Measurements from ENCODE around the gene ABHD17B. TPM values are rescaled to one million over a fixed set of nuclear protein-coding genes. Genes with fewer than 3 reads are reported as not detected.

ABHD17B gene
- total RNA-seq, 2 experiments from 2014 or later, result 31.0 to 47.7 TPM

DNA sequence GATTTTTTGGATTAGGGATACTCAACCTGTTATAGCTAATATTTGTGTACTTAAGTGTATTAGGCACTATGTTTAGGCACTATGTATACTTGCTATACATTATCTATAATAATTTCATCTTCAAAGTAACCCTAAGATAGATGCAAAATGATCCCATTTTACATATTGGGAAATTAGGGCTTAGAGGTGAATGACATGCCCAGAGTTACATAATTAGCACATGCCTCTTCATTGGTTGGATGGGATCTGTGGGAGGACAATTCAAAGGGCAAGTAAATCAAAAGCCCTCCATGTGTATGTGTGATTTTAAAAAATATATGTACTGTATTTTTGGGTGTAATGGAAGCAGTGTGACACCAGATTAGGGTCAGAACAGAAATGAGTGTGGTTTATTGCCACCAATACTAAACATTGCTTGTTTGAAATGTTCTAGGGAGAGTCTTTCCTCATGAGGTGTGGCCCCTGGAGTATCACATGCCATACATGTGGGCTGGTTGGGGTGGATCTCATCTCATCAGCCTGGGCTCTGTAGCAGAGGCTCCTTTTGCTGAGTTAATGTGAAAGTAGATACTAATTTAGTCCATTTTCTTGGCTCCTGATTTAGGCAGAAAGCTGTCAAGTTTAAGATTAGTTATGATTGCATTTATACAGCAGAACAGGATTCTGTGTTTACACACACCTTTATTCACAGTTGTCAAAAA is 6.0 kb upstream of the ABHD17B start:
- DNase-seq (ENCODE audit: low spot score), result no peak
- Histone ChIP-seq H3K9me3 (ENCODE audit: low read length) (0 out of 2 replicates have a peak, but pooled peaks cover 3% of the 10 kb centered on the region), H4K20me1 (ENCODE audit: insufficient read depth, low read length) (0 out of 2 replicates have a peak, but pooled peaks cover 7% of the 10 kb centered on the region), H3K79me2 (ENCODE audit: insufficient read depth, low read depth, low read length) (peaks cover 77% of the 10 kb centered on the region), H3K4me3 (ENCODE audit: low read depth, low read length, poor library complexity, severe bottlenecking) (no peak overlapping the region), H3K4me1 (ENCODE audit: insufficient read depth, low read length, poor library complexity, severe bottlenecking) (peaks cover 30% of the 10 kb centered on the region), H2AFZ (ENCODE audit: low read length) (no peak overlapping the region), H3K27ac (ENCODE audit: low read depth, low read length, poor library complexity, severe bottlenecking) (no peak overlapping the region), H3K9me2 (ENCODE audit: insufficient read depth, low read length) (no peaks in the 10 kb centered on the region), H3K36me3 (ENCODE audit: insufficient read depth, low read length) (peaks cover 39% of the 10 kb centered on the region), H3K4me2 (ENCODE audit: low read length) (no peak overlapping the region)
- intact Hi-C loops (cut with micrococcal nuclease; ENCODE audit: unreplicated experiment), result no loop called here
- ChIA-PET POLR2A (interaction anchor here (0.5 to 6.2 kb wide), 2 partner anchors 9 to 132 kb away, joined by 3 to 31 read pairs; no protein-coding TSS in a partner anchor), CTCF (ENCODE audit: unreplicated experiment) (no interaction called here)
- BruUV-seq (replicated peaks), result no TSS peak
- TF ChIP-seq, protein P1, sequence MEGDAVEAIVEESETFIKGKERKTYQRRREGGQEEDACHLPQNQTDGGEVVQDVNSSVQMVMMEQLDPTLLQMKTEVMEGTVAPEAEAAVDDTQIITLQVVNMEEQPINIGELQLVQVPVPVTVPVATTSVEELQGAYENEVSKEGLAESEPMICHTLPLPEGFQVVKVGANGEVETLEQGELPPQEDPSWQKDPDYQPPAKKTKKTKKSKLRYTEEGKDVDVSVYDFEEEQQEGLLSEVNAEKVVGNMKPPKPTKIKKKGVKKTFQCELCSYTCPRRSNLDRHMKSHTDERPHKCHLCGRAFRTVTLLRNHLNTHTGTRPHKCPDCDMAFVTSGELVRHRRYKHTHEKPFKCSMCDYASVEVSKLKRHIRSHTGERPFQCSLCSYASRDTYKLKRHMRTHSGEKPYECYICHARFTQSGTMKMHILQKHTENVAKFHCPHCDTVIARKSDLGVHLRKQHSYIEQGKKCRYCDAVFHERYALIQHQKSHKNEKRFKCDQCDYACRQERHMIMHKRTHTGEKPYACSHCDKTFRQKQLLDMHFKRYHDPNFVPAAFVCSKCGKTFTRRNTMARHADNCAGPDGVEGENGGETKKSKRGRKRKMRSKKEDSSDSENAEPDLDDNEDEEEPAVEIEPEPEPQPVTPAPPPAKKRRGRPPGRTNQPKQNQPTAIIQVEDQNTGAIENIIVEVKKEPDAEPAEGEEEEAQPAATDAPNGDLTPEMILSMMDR (conservative IDR thresholded peaks at IDR 0.05; ENCODE audit: low read length), result no peak
- no peak for TF ChIP-seq EZH2phosphoT487 (IDR thresholded peaks at IDR 0.05; ENCODE audit: borderline replicate concordance, low read depth, low read length)

DNA sequence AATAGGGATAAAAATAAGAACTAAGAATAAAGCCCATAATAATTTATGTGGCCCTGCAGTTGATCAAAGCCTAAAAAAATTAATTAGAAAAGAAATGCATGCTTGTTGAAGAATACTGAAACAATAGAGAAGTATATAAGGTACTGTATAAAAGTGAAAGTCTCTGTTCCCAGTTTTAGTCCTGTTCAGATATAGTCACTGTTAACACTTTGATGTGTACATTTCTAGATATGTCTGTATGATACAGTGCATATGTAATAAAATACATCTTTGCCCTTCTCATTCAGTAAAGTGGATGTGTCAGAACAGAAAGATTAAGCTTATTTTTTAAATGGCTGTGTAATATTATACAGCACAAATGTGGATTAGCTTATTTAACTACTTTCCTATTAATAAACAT is 4.5 kb upstream of the ABHD17B start:
- Histone ChIP-seq H3K4me2 (ENCODE audit: low read length) (no peak overlapping the region), H3K4me3 (ENCODE audit: low read depth, low read length, poor library complexity, severe bottlenecking) (no peak overlapping the region), H3K27ac (ENCODE audit: low read depth, low read length, poor library complexity, severe bottlenecking) (no peak overlapping the region), H3K9me3 (ENCODE audit: low read length) (0 out of 2 replicates have a peak, but pooled peaks cover 3% of the 10 kb centered on the region), H3K36me3 (ENCODE audit: insufficient read depth, low read length) (peaks cover 28% of the 10 kb centered on the region), H3K9me2 (ENCODE audit: insufficient read depth, low read length) (no peaks in the 10 kb centered on the region), H3K79me2 (ENCODE audit: insufficient read depth, low read depth, low read length) (peaks cover 87% of the 10 kb centered on the region), H2AFZ (ENCODE audit: low read length) (no peak overlapping the region), H4K20me1 (ENCODE audit: insufficient read depth, low read length) (0 out of 2 replicates have a peak, but pooled peaks cover 7% of the 10 kb centered on the region), H3K4me1 (ENCODE audit: insufficient read depth, low read length, poor library complexity, severe bottlenecking) (peaks cover 21% of the 10 kb centered on the region)
- TF ChIP-seq EZH2phosphoT487 (IDR thresholded peaks at IDR 0.05; ENCODE audit: borderline replicate concordance, low read depth, low read length), result no peak
- CTCF ChIA-PET (ENCODE audit: unreplicated experiment), result interaction anchor here (0.9 to 1.5 kb wide), 3 partner anchors 10 to 15 kb away, joined by 3 read pairs; no protein-coding TSS in a partner anchor
- POLR2A ChIA-PET, result interaction anchor here (0.8 to 6.2 kb wide), 4 partner anchors 10 to 45 kb away, joined by 3 to 31 read pairs (median 4); no protein-coding TSS in a partner anchor
- no TSS peak for BruUV-seq (replicated peaks)
- DNase-seq (ENCODE audit: low spot score), result no peak
- intact Hi-C loops (cut with micrococcal nuclease; ENCODE audit: unreplicated experiment), result no loop called here

DNA sequence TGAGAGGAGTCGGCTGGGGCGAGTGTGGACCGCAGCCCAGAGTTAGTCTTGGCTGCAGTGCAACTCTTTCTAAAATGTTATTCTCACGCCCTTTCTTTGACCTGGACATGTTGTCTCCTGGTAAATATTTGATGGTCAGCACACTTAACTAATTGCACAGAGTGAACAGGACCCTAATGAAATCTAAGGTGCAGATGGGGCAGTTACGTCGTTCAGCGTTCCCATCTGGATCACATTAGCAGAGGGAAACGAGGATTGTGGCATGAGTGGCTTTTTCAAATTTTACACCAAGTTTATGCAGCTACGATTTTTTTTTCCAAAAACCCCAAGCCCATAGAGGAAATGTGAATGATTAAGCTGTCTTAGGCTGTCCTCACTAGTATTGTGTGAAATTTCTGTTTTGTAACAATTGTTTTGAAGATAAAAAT is 929 bp upstream of the ABHD17B start:
- intact Hi-C loops (cut with micrococcal nuclease; ENCODE audit: unreplicated experiment), result loop anchor here (1.0 to 2.0 kb wide), 3 partner anchors 27 to 115 kb away; no protein-coding TSS in a partner anchor
- peak overlapping the region; percentile 83 for H3K27ac ChIP-seq (ENCODE audit: low read depth, low read length, poor library complexity, severe bottlenecking)
- CTCF ChIA-PET (ENCODE audit: unreplicated experiment), result interaction anchor here (1.0 to 1.2 kb wide), 2 partner anchors 15 to 105 kb away, joined by 4 read pairs; no protein-coding TSS in a partner anchor
- no peaks in the 10 kb centered on the region for H3K9me2 ChIP-seq (ENCODE audit: insufficient read depth, low read length)
- peak overlapping the region; percentile 53; the same call in 1 of the 2 replicates for H2AFZ ChIP-seq (ENCODE audit: low read length)
- H3K36me3 ChIP-seq (ENCODE audit: insufficient read depth, low read length), result 0 out of 2 replicates have a peak, but pooled peaks cover 4% of the 10 kb centered on the region
- no peak for TF ChIP-seq EZH2phosphoT487 (IDR thresholded peaks at IDR 0.05; ENCODE audit: borderline replicate concordance, low read depth, low read length)
- POLR2A ChIA-PET, result interaction anchor here (0.6 to 6.2 kb wide), 11 partner anchors 8 to 143 kb away, joined by 3 to 65 read pairs (median 6); no protein-coding TSS in a partner anchor
- H3K79me2 ChIP-seq (ENCODE audit: insufficient read depth, low read depth, low read length), result peaks cover 95% of the 10 kb centered on the region
- H3K9me3 ChIP-seq (ENCODE audit: low read length), result no peaks in the 10 kb centered on the region
- H3K4me1 ChIP-seq (ENCODE audit: insufficient read depth, low read length, poor library complexity, severe bottlenecking), result peaks cover 27% of the 10 kb centered on the region
- peaks cover 26% of the 10 kb centered on the region for H4K20me1 ChIP-seq (ENCODE audit: insufficient read depth, low read length)
- peak overlapping the region; percentile 89 for H3K4me2 ChIP-seq (ENCODE audit: low read length)
- H3K4me3 ChIP-seq (ENCODE audit: low read depth, low read length, poor library complexity, severe bottlenecking), result peak overlapping the region; percentile 93
- TSS peak; percentile 68 for BruUV-seq (replicated peaks)
- DNase-seq (ENCODE audit: low spot score), result no peak

Measured in OCI-LY7 (cell line).